HTR-8/SVneo (cell line): ENCODE measurements around the gene TCEAL1.

Source experiments
- DNase-seq: peaks from one replicate; pipeline ENCODE4 v3.0.0; 2011; ENCODE audit warnings: low spot score, mixed read lengths; ENCODE audit not compliant: insufficient read length
- FAIRE-seq: peaks from 2 replicates; lab custom pipeline; 2011; peaks lifted over from hg19 to GRCh38; lab: Jason Lieb, UNC

TCEAL1 gene

GRCh38 chrX:103674531-103675454 lies 46.0 kb downstream of the TCEAL1 start:
- FAIRE-seq (no peak), DNase-seq (no peak)

DNA sequence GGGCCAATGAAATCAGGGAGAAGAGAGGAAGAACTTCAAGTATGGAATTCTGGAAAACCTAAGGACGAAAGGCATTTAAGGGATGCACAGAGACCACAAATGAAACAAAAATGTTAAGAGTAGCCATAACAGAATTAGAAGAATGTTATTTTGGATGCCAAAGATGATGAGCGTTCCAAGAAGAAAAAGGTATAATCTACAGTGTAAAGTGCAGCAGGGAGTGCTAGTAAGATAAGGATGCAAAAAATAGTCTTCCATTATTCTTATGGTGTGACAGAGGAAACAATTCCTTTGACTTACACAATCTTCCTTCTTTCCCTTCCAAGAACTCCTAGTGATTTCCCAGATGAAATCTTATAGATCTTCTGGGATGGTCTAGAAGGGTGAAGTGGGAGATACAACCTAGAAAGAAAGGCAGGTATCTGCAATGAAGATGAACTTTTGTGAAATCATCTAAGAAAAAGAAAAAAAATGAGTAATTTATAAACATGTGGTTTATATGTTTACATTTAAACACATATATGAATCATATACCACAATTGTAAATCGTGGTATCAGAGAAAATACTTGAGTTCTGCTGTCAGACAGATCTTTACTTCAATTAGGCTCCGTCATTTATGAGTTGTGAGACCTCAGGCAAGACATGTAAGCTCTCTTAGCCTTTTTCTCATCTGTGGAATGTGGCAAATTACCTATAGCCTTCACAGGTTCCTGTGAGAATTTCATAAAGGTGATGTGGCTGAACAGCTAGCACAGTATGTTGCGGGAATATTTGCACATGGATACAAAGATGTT lies 49.6 kb downstream of the TCEAL1 start:
- no peak for FAIRE-seq
- no peak for DNase-seq
